ENCODE data around the gene JDP2. TPM values are rescaled to one million over a fixed set of nuclear protein-coding genes. Genes with fewer than 3 reads are reported as not detected.

Gene JDP2
- total RNA-seq, 1 experiment from 2014 or later = 23.3 TPM

GRCh38 chr14:75433631-75434071 is 5.8 kb downstream of the JDP2 start:
- H3K27ac Mint-ChIP-seq = no peak overlapping the region
- peaks cover 30% of the 10 kb centered on the region for H3K4me1 Mint-ChIP-seq
- DNase-seq (ENCODE audit: low spot score) (no peak), ATAC-seq (no peak)
- no peaks in the 10 kb centered on the region for H3K9me3 Mint-ChIP-seq
- ChIA-PET POLR2A (interaction anchor here (0.6 kb wide), 2 partner anchors 19 to 124 kb away, joined by 3 to 4 read pairs; no protein-coding TSS in a partner anchor), CTCF (interaction anchor here (0.6 kb wide), 1 partner anchor 221 kb away, joined by 3 read pairs; no protein-coding TSS in a partner anchor)
- no peak for TF ChIP-seq IRF1 (CRISPR knock-in tag; IDR thresholded peaks at IDR 0.05)
- TF ChIP-seq ZNF512 (CRISPR knock-in tag; IDR thresholded peaks at IDR 0.05; ENCODE audit: borderline replicate concordance) = no peak
- no peak for TF ChIP-seq FOXJ3 (CRISPR knock-in tag; IDR thresholded peaks at IDR 0.05; ENCODE audit: borderline replicate concordance)
- TF ChIP-seq TEAD1 (CRISPR knock-in tag; IDR thresholded peaks at IDR 0.05) = no peak
- no peak for TF ChIP-seq CBFB (CRISPR knock-in tag; IDR thresholded peaks at IDR 0.05; ENCODE audit: low read depth)
- TF ChIP-seq CREB1 (CRISPR knock-in tag; IDR thresholded peaks at IDR 0.05) = no peak
- no peak for TF ChIP-seq SMAD3 (CRISPR knock-in tag; IDR thresholded peaks at IDR 0.05; ENCODE audit: borderline replicate concordance)
- TF ChIP-seq HMGA2 (CRISPR knock-in tag; IDR thresholded peaks at IDR 0.05) = no peak
- TF ChIP-seq ZNF532 (CRISPR knock-in tag; IDR thresholded peaks at IDR 0.05; ENCODE audit: borderline replicate concordance) = no peak
- no peak for TF ChIP-seq ZNF416 (CRISPR knock-in tag; IDR thresholded peaks at IDR 0.05)
- peaks cover 20% of the 10 kb centered on the region for H3K36me3 Mint-ChIP-seq
- H3K4me3 Mint-ChIP-seq = no peak overlapping the region
- peaks cover 8% of the 10 kb centered on the region; the same call in 1 of the 2 replicates for H3K27me3 Mint-ChIP-seq (ENCODE audit: low read depth)

GRCh38 chr14:75434138-75434889 is 6.5 kb downstream of the JDP2 start:
- no peak overlapping the region for H3K4me3 Mint-ChIP-seq
- 0 out of 2 replicates have a peak, but pooled peaks cover 2% of the 10 kb centered on the region for H3K27me3 Mint-ChIP-seq (ENCODE audit: low read depth)
- no peak overlapping the region for H3K27ac Mint-ChIP-seq
- ATAC-seq = no peak
- H3K9me3 Mint-ChIP-seq = no peaks in the 10 kb centered on the region
- H3K4me1 Mint-ChIP-seq = peaks cover 27% of the 10 kb centered on the region
- no peak for DNase-seq (ENCODE audit: low spot score)
- CTCF ChIA-PET = interaction anchor here (0.6 kb wide), 1 partner anchor 222 kb away, joined by 3 read pairs; no protein-coding TSS in a partner anchor
- POLR2A ChIA-PET = no interaction called here
- peaks cover 20% of the 10 kb centered on the region for H3K36me3 Mint-ChIP-seq
- TF ChIP-seq USF1 (CRISPR knock-in tag; IDR thresholded peaks at IDR 0.05) (no peak), NR3C1 (CRISPR knock-in tag; conservative IDR thresholded peaks at IDR 0.05; ENCODE audit: low read depth) (no peak), FOXP4 (CRISPR knock-in tag; IDR thresholded peaks at IDR 0.05) (no peak), MYBL2 (CRISPR knock-in tag; IDR thresholded peaks at IDR 0.05) (no peak), PREB (CRISPR knock-in tag; IDR thresholded peaks at IDR 0.05; ENCODE audit: borderline replicate concordance) (no peak), TP53 (CRISPR knock-in tag; IDR thresholded peaks at IDR 0.05) (no peak), FOXJ3 (CRISPR knock-in tag; IDR thresholded peaks at IDR 0.05; ENCODE audit: borderline replicate concordance) (no peak), TEAD1 (CRISPR knock-in tag; IDR thresholded peaks at IDR 0.05) (no peak), PRDM15 (CRISPR knock-in tag; IDR thresholded peaks at IDR 0.05) (no peak), KAT7 (CRISPR knock-in tag; IDR thresholded peaks at IDR 0.05; ENCODE audit: borderline replicate concordance) (no peak)
